Activated CD8-positive, alpha-beta T cell treated with anti-CD3 and anti-CD28 coated beads for 36 hours (primary cell): Measurements from ENCODE around the gene KRT78. TPM values are rescaled to one million over a fixed set of nuclear protein-coding genes. Genes with fewer than 3 reads are reported as not detected.

Experiments used
- ATAC-seq: fragments of 200-7000 bp; cut with Tn5 transposase; one replicate; pipeline ENCODE4 v1.10.0; 2021; ENCODE audit warnings: mild to moderate bottlenecking, moderate library complexity
- CTCF ChIA-PET: fragments of 350-600 bp; sonication (Branson Sonifier 250); formaldehyde crosslinking; loops from one replicate; lab custom pipeline; 2021; ENCODE audit warnings: antibody characterized with exemption; lab: Charles Lee
- POLR2A ChIA-PET: fragments of 350-600 bp; sonication (Branson Sonifier 250); formaldehyde crosslinking; loops from one replicate; lab custom pipeline; 2021; ENCODE audit warnings: antibody characterized with exemption; lab: Charles Lee
- DNase-seq: peaks from one replicate; pipeline ENCODE4 v3.0.0-alpha.2; 2020
- H3K27ac Mint-ChIP-seq: one replicate; pipeline ENCODE4 v1.8.0; 2021; ENCODE audit warnings: mild to moderate bottlenecking, mixed read lengths
- H3K27me3 Mint-ChIP-seq: one replicate; pipeline ENCODE4 v1.8.0; 2021; ENCODE audit warnings: mixed read lengths
- H3K36me3 Mint-ChIP-seq: one replicate; pipeline ENCODE4 v1.8.0; 2021; ENCODE audit warnings: low read depth, mixed read lengths
- H3K4me1 Mint-ChIP-seq: one replicate; pipeline ENCODE4 v1.8.0; 2021; ENCODE audit warnings: low read depth, mixed read lengths
- H3K4me3 Mint-ChIP-seq: one replicate; pipeline ENCODE4 v1.8.0; 2021; ENCODE audit warnings: mild to moderate bottlenecking, moderate library complexity, mixed read lengths
- H3K9me3 Mint-ChIP-seq: one replicate; pipeline ENCODE4 v1.8.0; 2021; ENCODE audit warnings: mixed read lengths
- CTCF ChIP-seq: fragments of 200-600 bp; IDR thresholded peaks from one replicate; pipeline ENCODE4 v1.8.0; 2022; ENCODE audit warnings: antibody characterized with exemption, mild to moderate bottlenecking
- intact Hi-C: fragments of 100-400 bp; cut with micrococcal nuclease; formaldehyde crosslinking; loops from one replicate; pipeline ENCODE4 v1.10.0; 2022
- total RNA-seq, 2 experiments: library from RNA; stranded (reverse); gene quantifications; one replicate each; pipeline ENCODE4 v1.2.3, GENCODE V29; 2021

Gene KRT78
- total RNA-seq, 2 experiments from 2014 or later, result not detected

- no peak for TF ChIP-seq CTCF
- peaks cover 19% of the 10 kb centered on the region for H3K4me1 Mint-ChIP-seq
- POLR2A ChIA-PET, result interaction anchor here (0.6 kb wide), 1 partner anchor 52 kb away, joined by 4 read pairs; no protein-coding TSS in a partner anchor
- intact Hi-C loops, result no loop called here
- no peaks in the 10 kb centered on the region for H3K36me3 Mint-ChIP-seq
- no peak overlapping the region for H3K27ac Mint-ChIP-seq
- CTCF ChIA-PET, result interaction anchor here (1.4 to 2.4 kb wide), 3 partner anchors 11 to 92 kb away, joined by 3 to 11 read pairs (median 4); no protein-coding TSS in a partner anchor
- no peak overlapping the region for H3K4me3 Mint-ChIP-seq
- peaks cover 25% of the 10 kb centered on the region for H3K27me3 Mint-ChIP-seq
- no peaks in the 10 kb centered on the region for H3K9me3 Mint-ChIP-seq
- no peak for DNase-seq
- no peak for ATAC-seq
Measured at GRCh38 chr12:52792185-52793029, 56.4 kb downstream of the KRT78 start.

- H3K36me3 Mint-ChIP-seq, result no peaks in the 10 kb centered on the region
- DNase-seq (no peak), ATAC-seq (no peak)
- no peak overlapping the region for H3K4me3 Mint-ChIP-seq
- no peak for TF ChIP-seq CTCF
- no peaks in the 10 kb centered on the region for H3K9me3 Mint-ChIP-seq
- ChIA-PET POLR2A (interaction anchor here (0.6 kb wide), 1 partner anchor 53 kb away, joined by 4 read pairs; no protein-coding TSS in a partner anchor), CTCF (interaction anchor here (1.4 to 2.4 kb wide), 2 partner anchors 11 to 89 kb away, joined by 3 to 11 read pairs; no protein-coding TSS in a partner anchor)
- no peak overlapping the region for H3K27ac Mint-ChIP-seq
- peaks cover 19% of the 10 kb centered on the region for H3K4me1 Mint-ChIP-seq
- intact Hi-C loops, result no loop called here
- H3K27me3 Mint-ChIP-seq, result peaks cover 25% of the 10 kb centered on the region
Measured at GRCh38 chr12:52791271-52792184, 57.3 kb downstream of the KRT78 start.

GRCh38 chr12:52790427-52791270, 58.1 kb downstream of the KRT78 start:
- DNase-seq, result no peak
- intact Hi-C loops, result no loop called here
- TF ChIP-seq CTCF, result no peak
- peaks cover 25% of the 10 kb centered on the region for H3K27me3 Mint-ChIP-seq
- peaks cover 19% of the 10 kb centered on the region for H3K4me1 Mint-ChIP-seq
- CTCF ChIA-PET, result interaction anchor here (1.4 to 2.4 kb wide), 2 partner anchors 10 to 89 kb away, joined by 3 to 11 read pairs; no protein-coding TSS in a partner anchor
- no peak for ATAC-seq
- POLR2A ChIA-PET, result interaction anchor here (1.5 kb wide), 1 partner anchor 27 kb away, joined by 3 read pairs; no protein-coding TSS in a partner anchor
- no peak overlapping the region for H3K4me3 Mint-ChIP-seq
- no peak overlapping the region for H3K27ac Mint-ChIP-seq
- H3K36me3 Mint-ChIP-seq, result no peaks in the 10 kb centered on the region
- H3K9me3 Mint-ChIP-seq, result no peaks in the 10 kb centered on the region

GRCh38 chr12:52789637-52790426, 59.0 kb downstream of the KRT78 start:
- ATAC-seq, result no peak
- peaks cover 28% of the 10 kb centered on the region for H3K27me3 Mint-ChIP-seq

More at GRCh38 chr12:52789637-52790426, 59.0 kb downstream of the KRT78 start:
- DNase-seq, result no peak
- H3K4me1 Mint-ChIP-seq, result peaks cover 19% of the 10 kb centered on the region
- no peak overlapping the region for H3K27ac Mint-ChIP-seq
- ChIA-PET POLR2A (interaction anchor here (1.5 kb wide), 1 partner anchor 28 kb away, joined by 3 read pairs; no protein-coding TSS in a partner anchor), CTCF (no interaction called here)
- H3K9me3 Mint-ChIP-seq, result no peaks in the 10 kb centered on the region
- H3K36me3 Mint-ChIP-seq, result no peaks in the 10 kb centered on the region
- no peak overlapping the region for H3K4me3 Mint-ChIP-seq
- intact Hi-C loops, result no loop called here
- no peak for TF ChIP-seq CTCF
